ENCODE results near the gene GNB1L.
"Not testable (repeated sequence)": the region's sequence is repeated elsewhere in the genome, so short reads cannot be mapped to it uniquely, and the experiment has no call there.

The GNB1L gene

DNA sequence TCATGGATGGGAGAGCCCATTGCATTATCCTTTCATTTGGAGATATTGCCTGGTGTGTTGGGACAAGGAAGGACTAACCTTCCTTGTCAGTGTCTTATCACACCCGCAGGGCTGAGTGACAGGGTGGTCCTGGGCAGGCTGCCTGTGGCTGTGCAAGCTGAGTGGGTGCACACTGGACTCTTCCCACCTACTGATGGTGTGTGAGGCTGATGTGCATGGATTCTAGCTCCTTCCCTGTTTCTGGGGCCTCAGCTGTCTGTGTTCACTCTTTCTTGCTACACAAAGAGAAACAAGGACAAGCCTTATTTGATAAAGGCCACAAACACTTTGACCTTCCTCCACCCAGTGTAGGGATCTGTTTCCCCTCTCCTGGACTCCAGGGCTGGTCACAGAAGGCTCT lies 72.1 kb downstream of the GNB1L start:
- Histone ChIP-seq H3K79me1 (replicated peaks; ENCODE audit: low read length, poor library complexity, severe bottlenecking) (no peaks in the 10 kb centered on the region), H3K36me3 (ENCODE audit: control insufficient read depth in 1 of 2, insufficient read depth in 2 of 2, low read depth in 1 of 2, low read length in 2 of 2) (peaks cover 0 to 5% of the 10 kb centered on the region in 2 experiments), H2BK12ac (ENCODE audit: low read length in 2 of 2) (no peak overlapping the region), H2BK5ac (ENCODE audit: low read depth, low read length, poor library complexity, severe bottlenecking) (no peak overlapping the region), H2BK15ac (ENCODE audit: low read depth, poor library complexity, severe bottlenecking) (no peak overlapping the region), H2AFZ (ENCODE audit: low read depth, low read length) (no peak overlapping the region), H3K4ac (ENCODE audit: low read depth in 1 of 2, low read length in 2 of 2) (no peak overlapping the region), H3K27me3 (ENCODE audit: control insufficient read depth in 1 of 2, insufficient read depth in 1 of 2, low read length in 2 of 2) (peaks cover 16 to 18% of the 10 kb centered on the region in 2 experiments), H3K9ac (ENCODE audit: low read length) (no peak overlapping the region), H2AK5ac (ENCODE audit: low read length, severe bottlenecking) (no peak overlapping the region), H3K4me3 (ENCODE audit: insufficient read depth in 1 of 2, low read depth in 1 of 2, low read length in 2 of 2) (no peak overlapping the region), H3K23ac (ENCODE audit: low read length in 2 of 2) (no peak overlapping the region), H4K8ac (ENCODE audit: low read length) (no peak overlapping the region), H3K27ac (ENCODE audit: low read length, poor library complexity, severe bottlenecking) (no peak overlapping the region), H3K14ac (ENCODE audit: low read length in 2 of 2) (no peak overlapping the region), H3K9me3 (ENCODE audit: control insufficient read depth, low read length) (peaks cover 14% of the 10 kb centered on the region), H3K18ac (ENCODE audit: low read depth in 1 of 2, low read length in 2 of 2) (no peak overlapping the region), H4K91ac (ENCODE audit: low read length) (no peak overlapping the region), H3K4me1 (ENCODE audit: control insufficient read depth, insufficient read depth, low read depth, low read length) (no peaks in the 10 kb centered on the region), H3K4me2 (ENCODE audit: low read length, poor library complexity, severe bottlenecking) (no peak overlapping the region), H2BK120ac (ENCODE audit: low read depth, low read length) (no peak overlapping the region)
- 79% methylated on average over 1 of the region's 1 CpG for WGBS
- no peak for DNase-seq

GRCh38 chr22:19779685-19780268 lies 74.9 kb downstream of the GNB1L start:
- no peaks in the 10 kb centered on the region for H3K36me3 ChIP-seq (ENCODE audit: control insufficient read depth in 1 of 2, insufficient read depth in 2 of 2, low read depth in 1 of 2, low read length in 2 of 2)
- no peak for DNase-seq
- H3K4me2 ChIP-seq (ENCODE audit: low read length, poor library complexity, severe bottlenecking), result no peak overlapping the region
- no peak overlapping the region for H4K8ac ChIP-seq (ENCODE audit: low read length)
- no peak overlapping the region for H2BK120ac ChIP-seq (ENCODE audit: low read depth, low read length)
- H3K9me3 ChIP-seq (ENCODE audit: control insufficient read depth, low read length), result peaks cover 14% of the 10 kb centered on the region
- peaks cover 25 to 32% of the 10 kb centered on the region in 2 experiments for H3K27me3 ChIP-seq (ENCODE audit: control insufficient read depth in 1 of 2, insufficient read depth in 1 of 2, low read length in 2 of 2)
- no peaks in the 10 kb centered on the region for H3K4me1 ChIP-seq (ENCODE audit: control insufficient read depth, insufficient read depth, low read depth, low read length)
- H2BK5ac ChIP-seq (ENCODE audit: low read depth, low read length, poor library complexity, severe bottlenecking), result no peak overlapping the region
- no peak overlapping the region for H3K18ac ChIP-seq (ENCODE audit: low read depth in 1 of 2, low read length in 2 of 2)
- H3K27ac ChIP-seq (ENCODE audit: low read length, poor library complexity, severe bottlenecking), result no peak overlapping the region
- no peak overlapping the region for H3K14ac ChIP-seq (ENCODE audit: low read length in 2 of 2)
- no peak overlapping the region for H2AK5ac ChIP-seq (ENCODE audit: low read length, severe bottlenecking)
- no peak overlapping the region for H4K91ac ChIP-seq (ENCODE audit: low read length)
- no peak overlapping the region for H2BK12ac ChIP-seq (ENCODE audit: low read length in 2 of 2)
- H2BK15ac ChIP-seq (ENCODE audit: low read depth, poor library complexity, severe bottlenecking), result no peak overlapping the region
- no peak overlapping the region for H2AFZ ChIP-seq (ENCODE audit: low read depth, low read length)
- no peak overlapping the region for H3K4me3 ChIP-seq (ENCODE audit: insufficient read depth in 1 of 2, low read depth in 1 of 2, low read length in 2 of 2)
- H3K79me1 ChIP-seq (replicated peaks; ENCODE audit: low read length, poor library complexity, severe bottlenecking), result no peaks in the 10 kb centered on the region
- no peak overlapping the region for H3K9ac ChIP-seq (ENCODE audit: low read length)
- WGBS, result 67% methylated on average over 11 of the region's 13 CpGs
- H3K23ac ChIP-seq (ENCODE audit: low read length in 2 of 2), result no peak overlapping the region
- H3K4ac ChIP-seq (ENCODE audit: low read depth in 1 of 2, low read length in 2 of 2), result no peak overlapping the region

DNA sequence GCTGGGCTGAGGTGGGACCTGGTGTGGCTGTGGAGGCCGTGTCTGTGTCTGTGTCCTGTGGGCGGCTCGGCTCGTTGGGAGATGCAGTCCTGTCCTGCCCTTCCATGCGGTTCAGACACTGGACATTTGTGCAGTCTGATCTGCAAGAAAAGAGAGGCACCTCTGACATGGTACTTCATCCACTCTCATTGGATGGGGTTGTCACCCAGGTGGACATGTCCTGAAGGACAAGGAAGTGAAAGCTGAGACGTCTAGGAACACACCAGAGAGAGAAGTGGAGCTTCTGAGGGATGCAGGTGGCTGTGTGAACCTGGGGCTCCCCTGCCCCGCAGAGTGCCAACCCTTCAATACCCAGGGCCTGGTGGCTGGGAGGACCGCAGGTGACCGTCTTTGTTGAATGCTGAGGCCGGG lies 75.7 kb downstream of the GNB1L start:
- H2BK12ac ChIP-seq (ENCODE audit: low read length in 2 of 2), result no peak overlapping the region
- H3K9ac ChIP-seq (ENCODE audit: low read length), result no peak overlapping the region
- WGBS, result 85% methylated on average over 10 of the region's 10 CpGs
- H4K8ac ChIP-seq (ENCODE audit: low read length), result no peak overlapping the region
- H3K23ac ChIP-seq (ENCODE audit: low read length in 2 of 2), result peak overlapping the region in 1 of 2 experiments; percentile 14
- H3K14ac ChIP-seq (ENCODE audit: low read length in 2 of 2), result peak overlapping the region in 1 of 2 experiments; percentile 37
- no peak overlapping the region for H2AK5ac ChIP-seq (ENCODE audit: low read length, severe bottlenecking)
- H3K36me3 ChIP-seq (ENCODE audit: control insufficient read depth in 1 of 2, insufficient read depth in 2 of 2, low read depth in 1 of 2, low read length in 2 of 2), result no peaks in the 10 kb centered on the region
- H2AFZ ChIP-seq (ENCODE audit: low read depth, low read length), result no peak overlapping the region
- H3K4me3 ChIP-seq (ENCODE audit: insufficient read depth in 1 of 2, low read depth in 1 of 2, low read length in 2 of 2), result no peak overlapping the region
- no peaks in the 10 kb centered on the region for H3K4me1 ChIP-seq (ENCODE audit: control insufficient read depth, insufficient read depth, low read depth, low read length)
- no peak overlapping the region for H4K91ac ChIP-seq (ENCODE audit: low read length)
- H3K4ac ChIP-seq (ENCODE audit: low read depth in 1 of 2, low read length in 2 of 2), result no peak overlapping the region
- H3K9me3 ChIP-seq (ENCODE audit: control insufficient read depth, low read length), result peaks cover 14% of the 10 kb centered on the region
- no peak overlapping the region for H3K4me2 ChIP-seq (ENCODE audit: low read length, poor library complexity, severe bottlenecking)
- H2BK15ac ChIP-seq (ENCODE audit: low read depth, poor library complexity, severe bottlenecking), result no peak overlapping the region
- no peak for DNase-seq
- H3K27me3 ChIP-seq (ENCODE audit: control insufficient read depth in 1 of 2, insufficient read depth in 1 of 2, low read length in 2 of 2), result peaks cover 32 to 33% of the 10 kb centered on the region in 2 experiments
- H3K79me1 ChIP-seq (replicated peaks; ENCODE audit: low read length, poor library complexity, severe bottlenecking), result no peaks in the 10 kb centered on the region
- H3K27ac ChIP-seq (ENCODE audit: low read length, poor library complexity, severe bottlenecking), result no peak overlapping the region
- no peak overlapping the region for H2BK5ac ChIP-seq (ENCODE audit: low read depth, low read length, poor library complexity, severe bottlenecking)
- H3K18ac ChIP-seq (ENCODE audit: low read depth in 1 of 2, low read length in 2 of 2), result no peak overlapping the region
- H2BK120ac ChIP-seq (ENCODE audit: low read depth, low read length), result no peak overlapping the region

- not testable (repeated sequence) for H4K8ac ChIP-seq (ENCODE audit: low read length)
- peaks cover 41 to 46% of the 10 kb centered on the region in 2 experiments for H3K27me3 ChIP-seq (ENCODE audit: control insufficient read depth in 1 of 2, insufficient read depth in 1 of 2, low read length in 2 of 2)
Measured at GRCh38 chr22:19777192-19777591, 77.5 kb downstream of the GNB1L start.

More at GRCh38 chr22:19777192-19777591, 77.5 kb downstream of the GNB1L start:
- not testable (repeated sequence) for H3K9ac ChIP-seq (ENCODE audit: low read length); H2AFZ ChIP-seq (ENCODE audit: low read depth, low read length); H2BK5ac ChIP-seq (ENCODE audit: low read depth, low read length, poor library complexity, severe bottlenecking); H2BK120ac ChIP-seq (ENCODE audit: low read depth, low read length); H3K23ac ChIP-seq (ENCODE audit: low read length in 2 of 2); H2AK5ac ChIP-seq (ENCODE audit: low read length, severe bottlenecking); H3K14ac ChIP-seq (ENCODE audit: low read length in 2 of 2); H3K18ac ChIP-seq (ENCODE audit: low read depth in 1 of 2, low read length in 2 of 2); H3K27ac ChIP-seq (ENCODE audit: low read length, poor library complexity, severe bottlenecking); H3K4me1 ChIP-seq (ENCODE audit: control insufficient read depth, insufficient read depth, low read depth, low read length); H3K4me2 ChIP-seq (ENCODE audit: low read length, poor library complexity, severe bottlenecking); H3K9me3 ChIP-seq (ENCODE audit: control insufficient read depth, low read length); DNase-seq; H3K79me1 ChIP-seq (replicated peaks; ENCODE audit: low read length, poor library complexity, severe bottlenecking); H3K36me3 ChIP-seq (ENCODE audit: control insufficient read depth in 1 of 2, insufficient read depth in 2 of 2, low read depth in 1 of 2, low read length in 2 of 2); H3K4me3 ChIP-seq (ENCODE audit: insufficient read depth in 1 of 2, low read depth in 1 of 2, low read length in 2 of 2); H4K91ac ChIP-seq (ENCODE audit: low read length); H2BK12ac ChIP-seq (ENCODE audit: low read length in 2 of 2); H3K4ac ChIP-seq (ENCODE audit: low read depth in 1 of 2, low read length in 2 of 2); H2BK15ac ChIP-seq (ENCODE audit: low read depth, poor library complexity, severe bottlenecking)
- 88% methylated on average over 3 of the region's 6 CpGs for WGBS
